ENCODE data around the gene IRX4.

Gene IRX4

GRCh38 chr5:1882337-1883119 lies at the start of gene IRX4:
Gene IRX4, minus strand, starts transcription at chr5:1882925. Its CDS starts 278 bp downstream, at chr5:1882647.
- TF ChIP-seq CTCF (IDR thresholded peaks at IDR 0.05; ENCODE audit: unreplicated experiment in 3 of 3) = no peak
- H3K4me1 Mint-ChIP-seq = peaks cover 5% of the 10 kb centered on the region

GRCh38 chr5:1931604-1932231 lies 49.0 kb upstream of the IRX4 start:
- Mint-ChIP-seq H3K4me3 (peak overlapping the region; percentile 73 to 74 (median 74)), H3K4me1 (no peaks in the 10 kb centered on the region), H3K36me3 (ENCODE audit: low read depth) (no peaks in the 10 kb centered on the region), H3K9me3 (no peaks in the 10 kb centered on the region), H3K27ac (no peak overlapping the region), H3K27me3 (ENCODE audit: low read depth) (peaks cover 28% of the 10 kb centered on the region)
- TF ChIP-seq CTCF (IDR thresholded peaks at IDR 0.05; ENCODE audit: unreplicated experiment in 3 of 3) = no peak

More at GRCh38 chr5:1882337-1883119, at the start of gene IRX4:
- peaks cover 3% of the 10 kb centered on the region for H3K9me3 Mint-ChIP-seq
- H3K27me3 Mint-ChIP-seq (ENCODE audit: low read depth) = peaks cover 90% of the 10 kb centered on the region
- no peaks in the 10 kb centered on the region for H3K36me3 Mint-ChIP-seq (ENCODE audit: low read depth)
- H3K27ac Mint-ChIP-seq = no peak within 1 kb of the TSS
- peak within 1 kb of the TSS; percentile 35 to 64 (median 60) for H3K4me3 Mint-ChIP-seq

DNA sequence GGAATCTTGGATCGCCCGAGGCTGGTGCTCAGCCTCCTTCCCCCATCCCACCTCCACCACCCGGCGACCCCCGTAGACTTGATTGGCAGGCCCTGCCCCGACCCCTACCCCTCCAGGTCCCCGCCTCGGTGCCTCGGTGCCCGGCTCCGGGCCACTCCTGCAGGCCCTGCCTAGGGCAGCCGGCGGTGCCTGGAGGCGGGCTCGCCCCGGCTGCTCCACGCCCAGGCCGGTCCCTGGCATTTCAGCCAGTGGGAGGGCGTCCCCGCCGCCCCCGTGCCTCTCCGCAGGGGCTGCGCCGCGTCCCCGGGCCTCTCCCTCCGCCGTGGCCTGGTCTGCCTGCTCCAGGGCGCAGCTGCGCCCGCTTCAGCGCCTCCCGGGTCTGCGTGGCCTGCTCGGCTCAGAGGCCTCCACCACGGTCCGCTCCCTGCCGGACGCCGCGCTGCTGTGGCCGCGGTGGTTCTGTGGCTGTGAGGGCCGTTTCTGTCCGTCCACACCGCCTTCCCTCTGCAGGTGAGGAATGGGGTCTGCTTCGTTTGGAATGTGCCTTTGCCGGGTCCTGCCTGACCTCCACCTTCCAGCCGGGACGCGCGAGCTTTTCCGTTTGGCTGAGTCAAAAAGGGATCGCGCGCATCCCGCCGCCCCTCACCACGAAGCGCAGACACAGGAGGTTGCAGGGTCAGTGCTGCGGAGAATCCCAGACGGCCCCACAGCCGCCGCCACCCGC lies 48.3 kb upstream of the IRX4 start:
- no peak for TF ChIP-seq CTCF (IDR thresholded peaks at IDR 0.05; ENCODE audit: unreplicated experiment in 3 of 3)

GRCh38 chr5:1930501-1930879 lies 47.8 kb upstream of the IRX4 start:
- Mint-ChIP-seq H3K4me1 (no peaks in the 10 kb centered on the region), H3K4me3 (no peak overlapping the region), H3K27ac (no peak overlapping the region), H3K36me3 (ENCODE audit: low read depth) (no peaks in the 10 kb centered on the region), H3K27me3 (ENCODE audit: low read depth) (peaks cover 32% of the 10 kb centered on the region), H3K9me3 (no peaks in the 10 kb centered on the region)
- TF ChIP-seq CTCF (IDR thresholded peaks at IDR 0.05; ENCODE audit: unreplicated experiment in 3 of 3) = no peak

More for the DNA sequence above, 48.3 kb upstream of the IRX4 start:
- H3K4me3 Mint-ChIP-seq = peak overlapping the region; percentile 71 to 74 (median 73)
- H3K9me3 Mint-ChIP-seq = no peaks in the 10 kb centered on the region
- no peak overlapping the region for H3K27ac Mint-ChIP-seq
- no peaks in the 10 kb centered on the region for H3K4me1 Mint-ChIP-seq
- no peaks in the 10 kb centered on the region for H3K36me3 Mint-ChIP-seq (ENCODE audit: low read depth)
- H3K27me3 Mint-ChIP-seq (ENCODE audit: low read depth) = peaks cover 29% of the 10 kb centered on the region

DNA sequence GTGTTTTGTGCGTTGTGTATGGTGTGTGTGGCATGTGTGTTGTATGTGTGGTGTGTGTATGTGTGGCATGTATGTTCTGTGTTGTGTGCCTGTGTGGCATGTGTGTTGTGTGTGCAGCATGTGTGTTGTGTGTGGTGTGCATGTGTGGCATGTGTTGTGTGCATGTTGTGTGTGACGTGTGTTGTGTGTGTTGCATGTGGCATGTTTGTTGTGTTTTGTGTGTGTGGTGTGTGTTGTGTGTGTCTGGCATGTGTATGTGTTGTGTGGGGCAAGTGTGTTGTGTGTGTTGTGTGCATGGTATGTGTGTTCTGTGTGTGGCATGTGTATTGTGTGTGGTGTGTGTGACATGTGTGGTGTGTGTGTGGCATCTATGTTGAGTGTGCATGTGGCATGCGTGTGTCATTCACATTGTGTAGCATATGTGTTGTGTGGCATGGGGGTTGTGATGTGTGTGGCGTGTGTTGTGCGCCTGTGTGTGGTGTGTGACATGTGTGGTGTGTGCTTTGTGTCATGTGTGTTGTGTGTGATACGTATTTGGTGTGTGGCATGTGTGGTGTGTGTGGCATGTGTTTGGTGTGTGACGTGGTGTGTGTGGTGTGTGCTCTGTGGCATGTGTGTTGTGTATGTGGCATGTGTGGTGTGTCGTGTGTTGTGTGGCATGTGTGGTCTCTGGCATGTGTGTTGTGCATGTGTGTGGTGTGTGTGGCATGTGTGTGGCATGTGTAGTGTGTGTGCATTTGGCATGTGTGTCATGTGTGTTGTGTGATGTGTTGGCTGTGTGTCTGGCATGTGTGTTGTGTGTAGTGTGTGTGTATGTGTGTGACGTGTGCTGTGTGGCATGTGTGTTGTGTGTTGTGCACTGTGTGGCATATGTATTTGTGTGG lies 46.6 kb upstream of the IRX4 start:
- H3K4me1 Mint-ChIP-seq = no peaks in the 10 kb centered on the region
- H3K27me3 Mint-ChIP-seq (ENCODE audit: low read depth) = peaks cover 28% of the 10 kb centered on the region
- no peak overlapping the region for H3K27ac Mint-ChIP-seq
- no peaks in the 10 kb centered on the region for H3K9me3 Mint-ChIP-seq
- no peak overlapping the region for H3K4me3 Mint-ChIP-seq
- H3K36me3 Mint-ChIP-seq (ENCODE audit: low read depth) = no peaks in the 10 kb centered on the region
- no peak for TF ChIP-seq CTCF (IDR thresholded peaks at IDR 0.05; ENCODE audit: unreplicated experiment in 3 of 3)
